ENCODE results near the gene GTF2H2. TPM values are rescaled to one million over a fixed set of nuclear protein-coding genes. Genes with fewer than 3 reads are reported as not detected.
"Not testable (repeated sequence)": the region's sequence is repeated elsewhere in the genome, so short reads cannot be mapped to it uniquely, and the experiment has no call there.

The GTF2H2 gene
- polyA plus RNA-seq, 1 donor from 2014 or later: 13.0 TPM

DNA sequence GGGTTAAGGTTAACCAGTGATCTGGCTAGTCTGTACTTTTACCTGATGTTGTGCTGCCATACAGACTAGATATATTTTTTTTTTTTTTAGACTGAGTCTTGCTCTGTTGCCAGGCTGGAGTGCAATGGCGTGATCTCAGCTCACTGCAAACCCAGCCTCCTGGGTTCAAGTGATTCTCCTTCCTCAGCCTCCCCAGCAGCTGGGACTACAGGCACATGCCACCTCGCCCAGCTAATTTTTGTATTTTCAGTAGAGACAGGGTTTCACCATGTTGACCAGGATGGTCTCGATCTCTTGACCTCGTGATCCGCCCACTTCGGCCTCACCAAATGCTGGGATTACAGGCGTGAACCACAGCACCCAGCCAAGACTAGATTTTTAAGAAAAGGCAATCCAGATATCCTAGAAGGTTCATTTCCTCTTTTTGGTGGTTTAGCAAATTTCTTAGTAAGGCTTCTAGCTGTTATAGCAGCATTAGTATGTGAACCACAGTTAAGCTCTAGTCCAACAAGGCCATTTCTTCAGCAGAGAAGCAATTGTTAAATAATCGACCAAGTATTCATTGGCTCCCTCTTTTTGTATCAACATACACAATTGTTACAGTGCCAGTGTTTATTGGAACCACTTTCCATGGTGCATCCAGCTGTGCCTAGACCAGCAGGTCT lies 42.1 kb downstream of the GTF2H2 start, which contains the start of gene NAIP:
NAIP (minus strand) TSS at position 51 of the 665 bp plus-strand sequence. CDS start 12,424 bp downstream, outside the sequence.
- H3K27ac Mint-ChIP-seq, H3K27me3 Mint-ChIP-seq, H3K4me3 Mint-ChIP-seq, H3K36me3 Mint-ChIP-seq, H3K9me3 Mint-ChIP-seq, H3K4me1 Mint-ChIP-seq: not testable (repeated sequence)

DNA sequence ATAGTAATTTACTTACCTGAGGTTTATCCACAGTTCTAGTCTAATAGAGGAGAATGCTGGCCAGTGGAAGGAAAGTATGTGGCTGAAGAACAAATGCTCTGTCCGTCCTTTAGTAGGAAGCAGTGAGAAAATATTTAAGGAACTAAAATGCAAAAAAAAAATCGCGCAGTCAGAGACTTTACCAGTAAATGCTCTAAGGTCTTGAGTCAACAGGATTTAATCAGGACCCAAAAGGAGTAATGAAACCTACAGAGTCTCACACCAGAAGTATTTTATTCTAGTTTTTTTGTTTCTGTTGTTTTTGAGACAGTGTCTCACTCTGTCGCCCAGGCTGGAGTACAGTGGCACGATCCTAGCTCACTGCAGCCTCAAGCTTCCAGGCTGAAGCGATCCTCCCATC lies 46.8 kb downstream of the GTF2H2 start:
- H3K36me3 Mint-ChIP-seq, H3K27ac Mint-ChIP-seq, H3K27me3 Mint-ChIP-seq, H3K4me1 Mint-ChIP-seq, H3K9me3 Mint-ChIP-seq, H3K4me3 Mint-ChIP-seq: not testable (repeated sequence)

DNA sequence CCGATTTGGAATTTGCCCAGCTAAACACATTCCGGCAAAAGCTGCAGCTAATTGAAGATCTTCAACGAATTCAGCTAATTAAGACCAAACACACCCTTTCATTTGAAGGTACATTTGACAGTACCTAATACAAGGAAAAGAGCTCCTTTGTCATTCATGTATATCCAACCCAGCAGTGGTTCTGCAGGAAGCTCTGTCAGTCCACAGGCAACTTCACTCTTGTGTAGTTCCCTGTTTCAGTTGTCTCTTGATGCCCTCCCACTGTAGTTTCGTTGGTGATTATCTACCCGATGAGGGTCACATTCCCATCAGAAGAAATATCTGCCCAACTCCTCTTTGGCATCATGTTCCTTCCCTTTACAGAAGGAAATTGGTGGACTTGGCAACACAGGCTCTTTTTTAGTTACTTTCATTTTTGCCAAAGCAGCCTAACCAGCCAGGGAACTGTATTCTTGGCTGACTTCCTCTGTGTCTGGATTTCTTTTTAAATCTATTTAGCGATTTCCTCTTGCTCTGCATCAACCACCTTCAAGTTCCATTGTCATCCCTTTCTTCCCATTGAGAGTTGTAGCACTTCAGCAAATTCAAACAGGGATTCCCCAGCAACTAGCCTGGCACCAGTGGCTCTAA lies 49.0 kb downstream of the GTF2H2 start:
- not testable (repeated sequence) for H3K4me3 Mint-ChIP-seq, H3K4me1 Mint-ChIP-seq, H3K27ac Mint-ChIP-seq, H3K27me3 Mint-ChIP-seq, H3K36me3 Mint-ChIP-seq, H3K9me3 Mint-ChIP-seq

DNA sequence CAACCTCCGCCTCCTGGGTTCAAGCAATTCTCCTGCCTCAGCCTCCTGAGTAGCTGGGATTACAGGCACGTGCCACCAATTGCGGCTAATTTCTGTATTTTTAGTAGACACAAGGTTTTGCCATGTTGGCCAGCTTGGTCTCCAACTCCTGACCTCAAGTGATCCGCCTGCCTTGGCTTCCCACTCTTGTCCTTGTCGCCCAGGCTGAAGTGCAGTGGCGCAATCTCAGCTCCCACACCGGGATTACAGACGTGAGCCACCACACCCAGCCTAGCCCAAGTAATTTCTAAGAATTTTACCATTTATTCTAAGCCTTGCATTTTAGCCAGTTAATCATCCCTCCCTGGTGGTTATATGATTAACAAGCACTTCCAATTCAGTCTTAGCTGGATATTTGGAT lies 53.3 kb downstream of the GTF2H2 start:
- H3K36me3 Mint-ChIP-seq: peaks cover 2% of the 10 kb centered on the region
- H3K9me3 Mint-ChIP-seq: no peaks in the 10 kb centered on the region
- peaks cover 0 to 4% (median 0%) of the 10 kb centered on the region in 3 donors for H3K4me1 Mint-ChIP-seq
- H3K27ac Mint-ChIP-seq: no peak overlapping the region
- H3K4me3 Mint-ChIP-seq: no peak overlapping the region
- H3K27me3 Mint-ChIP-seq: no peaks in the 10 kb centered on the region

DNA sequence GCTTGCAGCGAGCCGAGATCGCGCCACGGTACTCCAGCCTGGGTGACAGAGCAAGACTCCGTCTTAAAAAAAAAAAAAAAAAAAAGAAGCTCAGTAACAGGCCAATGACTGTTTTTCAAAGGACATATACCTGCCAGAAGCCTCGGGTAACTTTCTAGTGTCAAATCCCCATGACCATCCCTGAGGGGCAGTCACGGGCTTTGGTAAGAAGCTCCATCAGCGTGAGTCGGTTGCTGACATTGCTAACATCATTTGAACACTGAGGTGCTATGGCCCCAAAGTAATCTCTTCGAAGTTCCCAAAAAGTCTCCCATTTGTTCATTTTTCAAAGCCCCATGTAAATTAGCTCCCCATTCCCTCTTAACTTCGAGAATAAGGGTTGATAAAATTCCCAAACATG lies 53.9 kb downstream of the GTF2H2 start:
- Mint-ChIP-seq H3K27ac (no peak overlapping the region), H3K9me3 (no peaks in the 10 kb centered on the region), H3K27me3 (no peaks in the 10 kb centered on the region), H3K4me3 (no peak overlapping the region), H3K4me1 (peaks cover 0 to 4% (median 0%) of the 10 kb centered on the region in 3 donors), H3K36me3 (peaks cover 2% of the 10 kb centered on the region)

DNA sequence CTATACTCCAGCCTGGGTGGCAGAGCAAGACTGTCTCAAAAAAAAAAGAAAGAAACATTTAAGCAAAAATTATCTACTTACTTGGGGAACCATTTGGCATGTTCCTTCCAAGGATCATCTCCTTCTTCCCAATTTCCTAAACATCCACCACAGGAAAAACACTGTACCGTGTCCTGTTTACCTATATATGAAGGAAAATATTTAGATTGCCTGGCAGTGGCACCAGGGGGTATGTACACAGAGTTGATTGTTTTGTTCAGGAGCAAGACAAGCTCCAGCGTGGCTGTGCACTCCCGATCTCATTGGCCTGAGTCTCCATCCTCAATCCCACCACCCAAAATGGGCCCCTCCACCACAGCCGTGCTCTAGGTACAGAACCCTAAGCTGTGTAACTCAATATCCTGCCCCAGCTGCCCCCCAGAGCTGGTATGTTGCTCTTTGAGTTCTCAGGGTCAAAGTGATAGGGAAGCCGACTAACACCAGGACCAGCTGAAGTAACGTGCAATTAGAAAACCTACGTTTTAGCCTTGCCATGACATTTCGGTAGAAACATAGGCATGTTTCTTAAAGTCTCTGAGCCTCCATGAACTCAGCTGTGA lies 56.2 kb downstream of the GTF2H2 start:
- H3K4me1 Mint-ChIP-seq: peaks cover 0 to 4% (median 0%) of the 10 kb centered on the region in 3 donors
- H3K27ac Mint-ChIP-seq: no peak overlapping the region
- peaks cover 2% of the 10 kb centered on the region for H3K36me3 Mint-ChIP-seq
- H3K27me3 Mint-ChIP-seq: no peaks in the 10 kb centered on the region
- H3K4me3 Mint-ChIP-seq: no peak overlapping the region
- H3K9me3 Mint-ChIP-seq: no peaks in the 10 kb centered on the region

DNA sequence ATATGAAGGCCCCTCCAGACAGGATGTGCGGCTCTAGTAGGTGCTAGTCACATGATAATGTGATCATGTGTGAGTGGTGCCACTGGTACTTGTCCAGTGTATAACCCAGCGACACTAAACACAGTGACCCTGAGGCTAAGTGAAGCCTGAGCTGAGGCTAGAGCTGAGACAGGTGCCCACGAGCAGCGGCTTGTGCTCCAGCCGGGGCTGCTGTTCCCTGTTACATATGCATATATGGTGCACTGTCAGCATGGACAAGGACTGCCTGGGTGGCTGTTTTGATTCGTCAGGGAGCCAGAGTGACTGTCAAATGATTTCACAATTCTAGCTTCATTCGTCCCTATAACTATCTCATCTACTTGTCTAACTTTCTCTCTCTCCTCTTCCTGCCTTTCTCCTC lies 60.5 kb downstream of the GTF2H2 start:
- H3K9me3 Mint-ChIP-seq, H3K27me3 Mint-ChIP-seq, H3K4me3 Mint-ChIP-seq, H3K4me1 Mint-ChIP-seq, H3K27ac Mint-ChIP-seq, H3K36me3 Mint-ChIP-seq: not testable (repeated sequence)

Other genes starting within 250 kb of the GTF2H2 start
- gene SERF1A, start 167.0 kb downstream of the GTF2H2 start, polyA plus RNA-seq: 2.2 TPM
- gene SMN1, start 142.6 kb downstream of the GTF2H2 start, polyA plus RNA-seq: 33.6 TPM
- gene NAIP, start 42.3 kb downstream of the GTF2H2 start, polyA plus RNA-seq: 2.1 TPM